ENCODE measurements around the gene CHRNA3.

- TF ChIP-seq CTCF (IDR thresholded peaks at IDR 0.05) (no peak), POLR2AphosphoS5 (IDR thresholded peaks at IDR 0.05) (peak; percentile 29), POLR2A (IDR thresholded peaks at IDR 0.05) (no peak)
Measured at GRCh38 chr15:78604420-78604819, 16.4 kb downstream of the CHRNA3 start.

Data from prostate gland (tissue), 2 donors.